Activated CD4-positive, alpha-beta T cell treated with anti-CD3 and anti-CD28 coated beads, Interleukin-2, amount 10 ng/mL, durations not matched to agents 7 days and 5 days (primary cell): Measurements from ENCODE around the gene AP4B1. TPM values are rescaled to one million over a fixed set of nuclear protein-coding genes. Genes with fewer than 3 reads are reported as not detected.

Experiments
- CTCF ChIA-PET: fragments of 350-600 bp; sonication (Branson Sonifier 250); formaldehyde crosslinking; loops from one replicate; lab custom pipeline; 2021; ENCODE audit warnings: antibody characterized with exemption; lab: Charles Lee
- POLR2A ChIA-PET: fragments of 350-600 bp; sonication (Branson Sonifier 250); formaldehyde crosslinking; loops from one replicate; lab custom pipeline; 2021; ENCODE audit warnings: antibody characterized with exemption; lab: Charles Lee
- DNase-seq: peaks from one replicate; pipeline ENCODE4 v3.0.0-alpha.2; 2020
- H3K27ac Mint-ChIP-seq: one replicate; pipeline ENCODE4 v1.8.0; 2021; ENCODE audit warnings: mild to moderate bottlenecking, moderate library complexity, mixed read lengths
- H3K27me3 Mint-ChIP-seq: one replicate; pipeline ENCODE4 v1.8.0; 2021; ENCODE audit warnings: mixed read lengths
- H3K36me3 Mint-ChIP-seq: one replicate; pipeline ENCODE4 v1.8.0; 2021; ENCODE audit warnings: low read depth, mixed read lengths
- H3K4me1 Mint-ChIP-seq: one replicate; pipeline ENCODE4 v1.8.0; 2021; ENCODE audit warnings: mixed read lengths
- H3K4me3 Mint-ChIP-seq: one replicate; pipeline ENCODE4 v1.8.0; 2021; ENCODE audit warnings: mild to moderate bottlenecking, moderate library complexity, mixed read lengths
- H3K9me3 Mint-ChIP-seq: one replicate; pipeline ENCODE4 v1.8.0; 2021; ENCODE audit warnings: mixed read lengths
- total RNA-seq, 2 experiments: library from RNA; stranded (reverse); gene quantifications; one replicate each; pipeline ENCODE4 v1.2.3, GENCODE V29; 2021

Gene AP4B1
- total RNA-seq, 2 experiments from 2014 or later = 39.4 to 41.9 TPM

DNA sequence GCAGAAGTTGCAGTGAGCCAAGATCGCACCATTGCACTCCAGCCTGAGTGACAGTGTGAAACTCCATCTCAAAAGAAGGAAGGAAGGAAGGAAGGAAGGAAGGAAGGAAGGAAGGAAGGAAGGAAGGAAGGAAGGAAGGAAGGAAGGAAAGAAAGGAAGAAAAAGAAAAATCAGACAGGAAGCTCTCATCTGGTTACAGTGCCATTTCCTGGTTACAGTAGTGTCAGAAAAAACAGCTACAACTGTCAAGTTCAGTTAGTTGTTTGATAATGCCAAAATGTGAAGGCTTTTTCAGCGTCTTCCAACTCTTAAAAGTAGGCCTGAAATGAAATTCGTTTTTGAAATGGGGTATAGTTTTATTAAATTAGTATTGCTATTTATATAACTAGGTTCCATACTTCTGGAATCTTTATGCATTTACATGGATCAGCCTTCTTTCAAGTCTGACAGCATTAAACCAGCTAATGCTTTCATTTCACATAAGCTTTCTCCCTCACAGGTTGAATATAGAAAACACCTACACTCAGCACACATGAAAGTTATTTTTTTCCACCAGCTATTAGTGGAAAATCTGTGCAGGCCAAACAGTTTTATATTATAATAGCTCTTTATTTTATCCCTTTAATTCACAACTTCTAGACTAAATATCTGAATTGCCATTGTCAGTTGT is 54.3 kb downstream of the AP4B1 start:
- ChIA-PET CTCF (interaction anchor here (0.7 to 1.2 kb wide), 2 partner anchors 9 to 10 kb away, joined by 3 to 7 read pairs; no protein-coding TSS in a partner anchor), POLR2A (no interaction called here)
- H3K36me3 Mint-ChIP-seq = peaks cover 72% of the 10 kb centered on the region
- H3K4me3 Mint-ChIP-seq = no peak overlapping the region
- H3K4me1 Mint-ChIP-seq = peaks cover 19% of the 10 kb centered on the region
- H3K27ac Mint-ChIP-seq = peak overlapping the region; percentile 52
- peaks cover 6% of the 10 kb centered on the region for H3K9me3 Mint-ChIP-seq
- H3K27me3 Mint-ChIP-seq = no peaks in the 10 kb centered on the region
- no peak for DNase-seq

DNA sequence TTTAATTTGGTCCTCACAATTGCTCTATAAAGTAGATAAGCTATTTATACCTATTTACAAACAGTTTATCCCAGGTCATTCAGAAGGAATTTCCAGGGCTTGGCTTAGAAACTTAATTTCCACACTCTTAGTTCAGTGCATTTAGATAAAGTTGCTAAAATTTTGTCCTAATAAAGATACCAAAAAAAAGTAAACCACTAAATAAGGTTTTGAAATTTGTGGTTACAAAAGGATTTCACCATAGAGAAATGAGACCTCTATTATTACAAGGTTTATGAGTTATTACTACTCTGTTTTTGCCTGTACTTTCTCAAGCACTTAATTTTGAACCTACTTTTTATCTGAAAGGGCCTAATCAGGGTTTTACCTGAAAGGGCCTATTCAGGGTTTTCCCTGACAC is 55.5 kb downstream of the AP4B1 start:
- POLR2A ChIA-PET = no interaction called here
- CTCF ChIA-PET = no interaction called here
- H3K27me3 Mint-ChIP-seq = no peaks in the 10 kb centered on the region
- peaks cover 15% of the 10 kb centered on the region for H3K4me1 Mint-ChIP-seq
- no peak for DNase-seq
- no peak overlapping the region for H3K27ac Mint-ChIP-seq
- H3K9me3 Mint-ChIP-seq = peaks cover 6% of the 10 kb centered on the region
- H3K4me3 Mint-ChIP-seq = no peak overlapping the region
- H3K36me3 Mint-ChIP-seq = peaks cover 65% of the 10 kb centered on the region

DNA sequence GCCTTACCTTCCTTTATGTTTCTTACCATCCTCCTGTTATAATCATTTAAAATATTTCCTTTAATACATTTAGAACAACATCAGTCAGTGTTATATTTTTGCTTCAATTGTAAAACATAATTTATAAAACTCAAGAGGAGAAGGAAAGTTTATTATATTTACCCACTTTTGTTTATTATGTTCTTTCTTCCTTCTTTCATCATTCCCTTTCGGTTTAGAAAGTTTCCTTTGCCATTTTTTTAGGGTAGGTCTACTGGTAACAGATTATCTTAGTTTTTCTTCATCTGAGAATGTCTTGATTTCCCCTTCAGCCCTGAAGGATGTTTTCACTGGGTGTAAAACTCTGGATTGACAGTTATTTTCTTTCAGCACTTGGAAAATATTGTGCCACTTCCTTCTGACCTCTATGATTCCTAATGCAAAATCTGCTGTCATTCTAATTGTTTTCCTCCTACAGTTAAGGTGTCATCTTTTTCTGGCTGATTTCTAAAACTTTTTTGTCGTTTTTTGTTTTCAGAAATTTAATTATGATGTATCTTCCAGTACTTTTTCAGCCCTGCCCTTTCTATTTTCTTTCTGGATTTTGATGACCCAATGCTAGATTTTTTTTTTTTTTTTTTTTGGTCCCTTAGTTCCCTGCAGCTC is 58.1 kb downstream of the AP4B1 start:
- Mint-ChIP-seq H3K36me3 (peaks cover 69% of the 10 kb centered on the region), H3K4me1 (peaks cover 13% of the 10 kb centered on the region), H3K4me3 (no peak overlapping the region), H3K9me3 (peaks cover 6% of the 10 kb centered on the region), H3K27me3 (no peaks in the 10 kb centered on the region), H3K27ac (no peak overlapping the region)
- POLR2A ChIA-PET = interaction anchor here (0.7 kb wide), 1 partner anchor 142 kb away, joined by 12 read pairs; no protein-coding TSS in a partner anchor
- CTCF ChIA-PET = no interaction called here
- DNase-seq = no peak

Other genes with a start within 250 kb of the AP4B1 start
- gene PHTF1, start 145.3 kb downstream of the AP4B1 start, total RNA-seq = 10 to 100 TPM; 17.0 to 18.7 TPM
- 10 to 100 TPM; 30.8 to 31.7 TPM for gene RSBN1, start 92.3 kb downstream of the AP4B1 start, total RNA-seq
- gene PTPN22, start 33.1 kb downstream of the AP4B1 start, total RNA-seq = 10 to 100 TPM; 62.8 to 74.6 TPM
- 1 to 10 TPM in 1 of 2 experiments, under 1 TPM in 1; 0.98 to 1.1 TPM for gene BCL2L15, start 17.2 kb downstream of the AP4B1 start, total RNA-seq
- gene DCLRE1B, start 527 bp upstream of the AP4B1 start, total RNA-seq = 10 to 100 TPM; 16.2 to 19.4 TPM
- 100 to 1,000 TPM in 1 of 2 experiments, 10 to 100 TPM in 1; 88.5 to 106 TPM for gene HIPK1, start 24.5 kb upstream of the AP4B1 start, total RNA-seq
- under 1 TPM; 0.71 to 0.94 TPM for gene OLFML3, start 74.7 kb upstream of the AP4B1 start, total RNA-seq
- gene SYT6, start 249.1 kb upstream of the AP4B1 start, total RNA-seq = not detected